A204.1 (cell line): ENCODE results near the gene ZXDC.

Source experiments
- FAIRE-seq: peaks from 2 replicates; lab custom pipeline; 2012; peaks lifted over from hg19 to GRCh38; lab: Jason Lieb, UNC

ZXDC gene

GRCh38 chr3:126393563-126393962 lies 82.1 kb downstream of the ZXDC start:
- no peak for FAIRE-seq

- no peak for FAIRE-seq
These were observed 83.4 kb downstream of the ZXDC start for GRCh38 chr3:126392246-126392645.

DNA sequence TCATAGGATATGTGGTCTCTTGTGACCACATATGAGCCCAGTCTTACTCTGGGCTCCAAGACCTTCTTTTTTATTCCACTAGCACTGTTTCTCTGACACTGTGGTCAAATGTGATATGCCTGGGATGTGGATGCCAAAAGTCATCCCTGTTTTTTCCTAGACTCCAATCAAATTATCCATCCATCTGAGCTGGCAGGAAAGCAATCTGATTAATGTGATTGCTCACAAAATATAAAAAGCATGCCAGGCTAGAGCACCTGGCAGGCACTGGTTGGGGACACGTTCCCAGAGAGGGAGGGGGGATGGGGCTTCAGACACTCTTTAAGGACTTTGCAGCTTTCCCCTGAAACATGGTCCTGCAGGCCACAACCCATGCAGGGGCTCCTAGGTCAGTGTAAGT lies 84.1 kb downstream of the ZXDC start:
- no peak for FAIRE-seq

DNA sequence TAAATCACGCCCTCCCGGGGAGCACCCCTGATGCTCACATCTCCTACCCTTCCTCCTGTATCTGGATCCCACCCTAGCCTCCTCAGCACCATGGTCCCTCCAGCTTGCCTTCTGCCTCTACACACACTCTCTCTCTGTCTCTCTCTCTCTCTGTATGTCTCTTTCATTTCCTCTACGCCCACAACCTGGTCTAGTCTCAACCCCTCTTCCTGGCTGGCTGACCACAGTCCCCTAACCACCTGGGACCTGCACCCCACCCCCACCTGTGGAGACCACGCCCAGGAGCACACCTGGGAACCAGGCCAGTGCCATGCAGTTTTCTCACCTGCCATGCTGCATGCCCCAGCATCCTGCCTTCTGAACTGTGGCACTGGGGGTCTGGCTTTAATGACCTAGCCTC lies 84.9 kb downstream of the ZXDC start:
- FAIRE-seq, result no peak

- FAIRE-seq, result no peak
These were observed 85.5 kb downstream of the ZXDC start for GRCh38 chr3:126390201-126390600.

DNA sequence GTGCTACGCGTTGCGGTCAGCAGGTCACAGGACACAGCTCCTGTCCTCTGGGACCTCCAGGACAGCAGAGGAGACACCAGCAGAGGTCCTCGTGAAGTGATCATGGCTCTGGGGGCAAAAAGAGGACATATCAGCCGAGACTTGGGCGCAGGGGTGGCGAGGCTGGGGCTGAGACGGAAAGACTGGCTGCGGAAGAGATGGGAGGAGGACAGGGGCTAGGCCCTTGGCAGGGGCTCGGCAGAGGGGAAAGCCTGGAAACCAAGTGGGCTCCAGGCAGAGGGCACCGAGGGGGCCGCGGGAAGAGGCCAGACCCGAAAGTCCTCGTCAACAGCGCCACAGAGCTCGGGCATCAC lies 85.9 kb downstream of the ZXDC start:
- no peak for FAIRE-seq

GRCh38 chr3:126389112-126389793 lies 86.4 kb downstream of the ZXDC start:
- no peak for FAIRE-seq
